H1 (cell line): ENCODE measurements around the gene CSNK1G2. TPM values are rescaled to one million over a fixed set of nuclear protein-coding genes. Genes with fewer than 3 reads are reported as not detected.

Experiments
- CTCF ChIA-PET: fragments of 300-600 bp; sonication (Branson Sonifier 250); formaldehyde crosslinking; loops from one replicate; lab custom pipeline; 2021; ENCODE audit not compliant: partially characterized antibody; lab: Charles Lee
- POLR2A ChIA-PET: fragments of 300-600 bp; sonication (Branson Sonifier 250); formaldehyde crosslinking; loops from one replicate; lab custom pipeline; 2021; ENCODE audit warnings: inconsistent platforms; ENCODE audit not compliant: partially characterized antibody; lab: Charles Lee
- DNase-seq, 2 experiments: peaks; one replicate each; pipeline versions ENCODE4 v3.0.0 to v3.0.0-alpha.2; 2010 to 2022; ENCODE audit warnings: low spot score in 2 of 2, low read depth in 1 of 2, mixed read lengths in 1 of 2
- FAIRE-seq: peaks from 2 replicates; lab custom pipeline; 2011; peaks lifted over from hg19 to GRCh38; lab: Jason Lieb, UNC
- H2AFZ ChIP-seq: 2 replicates; pipeline ENCODE4 v1.8.1; 2012; ENCODE audit warnings: low read length, inconsistent platforms
- H2AK5ac ChIP-seq: 2 replicates; pipeline ENCODE4 v1.6.1; 2013; ENCODE audit warnings: low read depth, low read length
- H2BK120ac ChIP-seq: replicated peaks from 2 replicates; pipeline ENCODE3; 2013; ENCODE audit warnings: low read depth, low read length, inconsistent platforms
- H2BK12ac ChIP-seq: 2 replicates; pipeline ENCODE4 v1.6.1; 2013; ENCODE audit warnings: low read depth, low read length
- H2BK15ac ChIP-seq: 2 replicates; pipeline ENCODE4 v1.6.1; 2013; ENCODE audit warnings: low read length
- H2BK20ac ChIP-seq: 2 replicates; pipeline ENCODE4 v1.6.1; 2013; ENCODE audit warnings: low read length
- H2BK5ac ChIP-seq: 2 replicates; pipeline ENCODE4 v1.6.1; 2013; ENCODE audit warnings: low read depth, low read length
- H3K14ac ChIP-seq: 2 replicates; pipeline ENCODE4 v1.6.1; 2013; ENCODE audit warnings: inconsistent platforms; ENCODE audit not compliant: insufficient read length
- H3K18ac ChIP-seq: 2 replicates; pipeline ENCODE4 v1.6.1; 2013; ENCODE audit warnings: low read length; ENCODE audit errors: extremely low read depth
- H3K23ac ChIP-seq: 2 replicates; pipeline ENCODE4 v1.6.1; 2013; ENCODE audit warnings: inconsistent platforms; ENCODE audit not compliant: insufficient read length
- H3K23me2 ChIP-seq: 2 replicates; pipeline ENCODE4 v1.6.1; 2013; ENCODE audit warnings: low read depth, low read length
- H3K27ac ChIP-seq: 2 replicates; pipeline ENCODE4 v1.6.1; 2011; ENCODE audit warnings: low read depth, low read length, inconsistent platforms
- H3K27me3 ChIP-seq, 4 experiments: replicated peaks in 1 of 4; 1 replicate in 1 of 4; 2 replicates in 3 of 4; pipeline versions ENCODE4 v1.6.1 to v1.8.1; 2011 to 2013; ENCODE audit warnings: low read length in 3 of 4, mild to moderate bottlenecking in 3 of 4, inconsistent platforms in 2 of 4, mixed read lengths in 2 of 4, moderate library complexity in 1 of 4; ENCODE audit not compliant: control insufficient read depth in 3 of 4, insufficient read depth in 3 of 4; ENCODE audit errors: extremely low read depth in 1 of 4
- H3K36me3 ChIP-seq, 4 experiments: 2 replicates each; pipeline versions ENCODE4 v1.6.1 to v1.8.1; 2011 to 2013; ENCODE audit warnings: mild to moderate bottlenecking in 4 of 4, low read length in 3 of 4, moderate library complexity in 2 of 4, control low read depth in 1 of 4, inconsistent platforms in 1 of 4; ENCODE audit not compliant: insufficient read depth in 4 of 4, control insufficient read depth in 2 of 4
- H3K4ac ChIP-seq: replicated peaks from 2 replicates; pipeline ENCODE3; 2013; ENCODE audit warnings: low read length, low read depth, mixed read lengths, inconsistent platforms; ENCODE audit not compliant: insufficient read length
- H3K4me1 ChIP-seq, 4 experiments: replicated peaks in 1 of 4; 1 replicate in 1 of 4; 2 replicates in 3 of 4; pipeline versions ENCODE4 v1.6.1 to v1.8.1; 2011 to 2013; ENCODE audit warnings: low read length in 3 of 4, inconsistent platforms in 2 of 4, mixed read lengths in 1 of 4; ENCODE audit not compliant: insufficient read depth in 4 of 4, control insufficient read depth in 3 of 4
- H3K4me2 ChIP-seq, 2 experiments: 2 replicates each; pipeline versions ENCODE4 v1.6.1 to v1.8.1; 2011 to 2013; ENCODE audit warnings: low read depth in 2 of 2, low read length in 2 of 2, control low read depth in 1 of 2, inconsistent platforms in 1 of 2, mild to moderate bottlenecking in 1 of 2; ENCODE audit not compliant: insufficient read depth in 1 of 2
- H3K4me3 ChIP-seq, 4 experiments: fragments of 200-600, 300-600 bp in 1 of 4; sonication (generic), shearing (Covaris generic), sonication (Bioruptor Twin) in 1 of 4; 2 replicates each; pipeline versions ENCODE4 v1.5.1 to v1.8.1; 2011 to 2016; ENCODE audit warnings: low read length in 4 of 4, low read depth in 3 of 4, control low read depth in 2 of 4, inconsistent platforms in 2 of 4, mild to moderate bottlenecking in 2 of 4, mixed read lengths in 1 of 4, moderate library complexity in 1 of 4; ENCODE audit not compliant: insufficient read depth in 2 of 4; ENCODE audit errors: extremely low read depth in 1 of 4
- H3K56ac ChIP-seq: replicated peaks from 2 replicates; pipeline ENCODE3; 2013; ENCODE audit warnings: low read depth, mild to moderate bottlenecking, mixed read lengths, low read length, inconsistent platforms; ENCODE audit not compliant: insufficient read length
- H3K79me1 ChIP-seq: 2 replicates; pipeline ENCODE4 v1.6.1; 2013; ENCODE audit warnings: low read depth, low read length, control low read depth
- H3K79me2 ChIP-seq, 2 experiments: 2 replicates each; pipeline versions ENCODE4 v1.6.1 to v1.8.1; 2012 to 2013; ENCODE audit warnings: low read length in 2 of 2, mild to moderate bottlenecking in 2 of 2, inconsistent platforms in 1 of 2; ENCODE audit not compliant: insufficient read depth in 2 of 2, control insufficient read depth in 1 of 2
- H3K9ac ChIP-seq, 4 experiments: replicated peaks in 1 of 4; 1 replicate in 1 of 4; 2 replicates in 3 of 4; pipeline versions ENCODE4 v1.6.1 to v1.8.1; 2011 to 2013; ENCODE audit warnings: low read depth in 3 of 4, low read length in 3 of 4, control low read depth in 2 of 4, mild to moderate bottlenecking in 2 of 4, moderate library complexity in 2 of 4, inconsistent platforms in 1 of 4; ENCODE audit errors: extremely low read depth in 1 of 4
- H3K9me3 ChIP-seq, 2 experiments: 2 replicates each; pipeline versions ENCODE4 v1.6.1 to v1.8.1; 2012 to 2013; ENCODE audit warnings: mild to moderate bottlenecking in 2 of 2, moderate library complexity in 2 of 2, control low read depth in 1 of 2, inconsistent platforms in 1 of 2, low read depth in 1 of 2, low read length in 1 of 2, mixed read lengths in 1 of 2; ENCODE audit not compliant: insufficient read depth in 2 of 2
- H4K20me1 ChIP-seq, 2 experiments: replicated peaks in 1 of 2; 2 replicates each; pipeline versions ENCODE3 to v1.8.1; 2011 to 2013; ENCODE audit warnings: inconsistent platforms in 2 of 2, low read length in 2 of 2, mild to moderate bottlenecking in 1 of 2; ENCODE audit not compliant: insufficient read depth in 2 of 2, control insufficient read depth in 1 of 2
- H4K5ac ChIP-seq: 2 replicates; pipeline ENCODE4 v1.6.1; 2013; ENCODE audit warnings: low read length, low read depth, mixed read lengths, inconsistent platforms; ENCODE audit not compliant: insufficient read length
- H4K8ac ChIP-seq: 2 replicates; pipeline ENCODE4 v1.8.0; 2013; ENCODE audit warnings: mild to moderate bottlenecking, moderate library complexity, low read length, inconsistent platforms; ENCODE audit not compliant: insufficient read depth; ENCODE audit errors: extremely low read depth
- H4K91ac ChIP-seq: replicated peaks from 2 replicates; pipeline ENCODE3; 2013; ENCODE audit warnings: low read length, mixed read lengths, inconsistent platforms; ENCODE audit not compliant: insufficient read length
- CHD1 ChIP-seq: IDR thresholded peaks from 2 replicates; pipeline ENCODE4 v1.6.1; 2012; ENCODE audit warnings: low read depth, low read length, improper control_type of control experiment
- KDM1A ChIP-seq: fragments of 200-600, 300-600 bp; sonication (generic); IDR thresholded peaks from 2 replicates; pipeline ENCODE4 v1.7.1; 2016; ENCODE audit warnings: mild to moderate bottlenecking, low read length, borderline replicate concordance
- RAD21 ChIP-seq, 2 experiments: IDR thresholded peaks in 1 of 2; conservative IDR thresholded peaks in 1 of 2; 2 replicates each; pipeline ENCODE4 v1.6.1; 2011; ENCODE audit warnings: low read depth in 2 of 2, low read length in 2 of 2, improper control_type of control experiment in 1 of 2, inconsistent platforms in 1 of 2, mild to moderate bottlenecking in 1 of 2, moderate library complexity in 1 of 2
- SIX5 ChIP-seq: IDR thresholded peaks from 2 replicates; pipeline ENCODE4 v1.6.1; 2011; ENCODE audit warnings: mild to moderate bottlenecking, low read depth, low read length
- SP4 ChIP-seq: IDR thresholded peaks from 2 replicates; pipeline ENCODE4 v1.6.1; 2012; ENCODE audit warnings: low read length, inconsistent platforms
- SUZ12 ChIP-seq: fragments of 200-600 bp; sonication (generic); IDR thresholded peaks from 2 replicates; pipeline ENCODE4 v1.6.1; 2012; ENCODE audit warnings: mild to moderate bottlenecking, inconsistent platforms, low read length, moderate library complexity, mixed read lengths
- ZNF274 ChIP-seq: IDR thresholded peaks from 2 replicates; pipeline ENCODE4 v1.7.0; 2012; ENCODE audit warnings: low read length, borderline replicate concordance; ENCODE audit errors: extremely low read depth
- WGBS, 2 experiments: shearing (Covaris generic) in 1 of 2; methylation state at CpG; one replicate each; pipeline versions ENCODE4 v1.1.6 to v1.1.7; 2013 to 2015; ENCODE audit warnings: low lambda C conversion rate in 2 of 2, mixed read lengths in 2 of 2, inconsistent platforms in 1 of 2, low coverage in 1 of 2, missing lambda C conversion rate in 1 of 2; ENCODE audit not compliant: insufficient replicate concordance in 2 of 2, insufficient coverage in 1 of 2, insufficient read length in 1 of 2; ENCODE audit errors: extremely low coverage in 1 of 2, missing lambda C conversion rate in 1 of 2; 5-methylcytosine and 5-hydroxymethylcytosine counted together
- polyA plus RNA-seq, 7 experiments: library from polyadenylated mRNA; depleted of rRNA in 3 of 7; stranded (reverse) in 5 of 7; unstranded in 2 of 7; fragments of >200 nt in 5 of 7; fragments of 200-250 nt in 2 of 7; gene quantifications; 1 replicate in 5 of 7; 2 replicates in 1 of 7; 4 replicates in 1 of 7; pipeline versions ENCODE4 v1.2.1 to v1.2.3, GENCODE V29; 2011 to 2013; ENCODE audit warnings: missing spikeins in 2 of 7, mixed read lengths in 2 of 7
- total RNA-seq: library from RNA; stranded (reverse); fragmentation: NEBNext Ultra II Directional; extraction: Animal tissue kit (Norgen Biotek cat#: 25700); gene quantifications from 2 replicates; pipeline ENCODE4 v1.2.1, GENCODE V29; 2021

The CSNK1G2 gene
- total and polyA plus RNA-seq, 2 of the 8 experiments (the other 6 are each of a cell fraction or from before 2014, with no cell fraction given): 99.5 to 130 TPM

DNA sequence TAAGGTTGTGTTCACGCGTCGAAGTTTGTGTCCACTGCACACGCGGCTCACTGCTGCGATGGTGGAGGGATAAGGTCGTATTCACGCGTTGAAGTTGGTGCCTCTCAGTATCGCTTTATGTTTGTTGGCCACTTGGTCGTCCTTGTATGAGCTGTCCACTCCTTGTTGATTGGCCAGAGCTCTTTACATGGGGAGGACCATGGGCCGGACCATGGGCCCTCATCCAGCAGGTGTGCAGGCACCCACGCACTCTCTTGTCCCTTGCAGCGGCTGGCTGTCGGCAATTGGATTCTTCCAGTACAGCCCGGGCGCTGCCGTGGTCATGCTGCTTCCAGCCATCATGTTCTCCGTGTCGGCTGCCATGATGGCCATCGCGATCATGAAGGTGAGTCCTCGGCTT, 18.2 kb upstream of the CSNK1G2 start:
- no peak overlapping the region for H2AFZ ChIP-seq
- H2BK120ac ChIP-seq: no peak overlapping the region
- no peak overlapping the region for H2BK5ac ChIP-seq
- no peak for DNase-seq
- no peak overlapping the region for H3K4ac ChIP-seq
- no peak overlapping the region for H2BK20ac ChIP-seq
- no peak overlapping the region for H4K8ac ChIP-seq
- H3K27me3 ChIP-seq: no peaks in the 10 kb centered on the region; a peak in 1 of 7 replicates
- no peak overlapping the region for H3K14ac ChIP-seq
- H3K23ac ChIP-seq: no peak overlapping the region
- no peaks in the 10 kb centered on the region for H3K79me2 ChIP-seq
- H4K20me1 ChIP-seq: peaks cover 3 to 6% of the 10 kb centered on the region in 2 experiments
- no peak overlapping the region for H3K4me3 ChIP-seq
- no peak overlapping the region for H2AK5ac ChIP-seq
- 93% methylated on average over 23 of the region's 23 CpGs; no CpG with 5 or more reads in 1 of the 2 experiments for whole genome bisulfite sequencing, 2 experiments
- H3K56ac ChIP-seq: no peak overlapping the region
- no peak overlapping the region for H3K4me2 ChIP-seq
- no peaks in the 10 kb centered on the region for H3K23me2 ChIP-seq
- no peaks in the 10 kb centered on the region for H3K9me3 ChIP-seq
- no peak overlapping the region for H2BK15ac ChIP-seq
- peaks cover 9 to 46% (median 26%) of the 10 kb centered on the region in 4 experiments; a peak in 7 of 8 replicates for H3K36me3 ChIP-seq
- peaks cover 0 to 3% (median 0%) of the 10 kb centered on the region in 4 experiments; a peak in 1 of 7 replicates for H3K4me1 ChIP-seq
- H2BK12ac ChIP-seq: no peak overlapping the region
- CTCF ChIA-PET: interaction anchor here (1.3 to 6.5 kb wide), 4 partner anchors 10 to 25 kb away, joined by 3 to 39 read pairs (median 5); no protein-coding TSS in a partner anchor
- no peak for FAIRE-seq
- no peak for TF ChIP-seq SUZ12
- TF ChIP-seq SIX5: no peak
- TF ChIP-seq ZNF274: no peak
- no peak for TF ChIP-seq RAD21 (IDR thresholded peaks at IDR 0.05 in 1 of 2, conservative IDR thresholded peaks at IDR 0.05 in 1 of 2; ENCODE audit: low read depth in 2 of 2, low read length in 2 of 2)
- TF ChIP-seq SP4: no peak
- TF ChIP-seq CHD1: no peak
- peak; percentile 74; the same call in 1 of the 2 replicates for TF ChIP-seq KDM1A
- TF ChIP-seq, all 59 proteins: peak for 1
- H4K5ac ChIP-seq: no peak overlapping the region
- POLR2A ChIA-PET: interaction anchor here (2.6 kb wide), 1 partner anchor 10 kb away, joined by 12 read pairs; no protein-coding TSS in a partner anchor
- H3K27ac ChIP-seq: no peak overlapping the region
- no peak overlapping the region for H3K9ac ChIP-seq
- peaks cover 3% of the 10 kb centered on the region for H3K79me1 ChIP-seq
- H3K18ac ChIP-seq: no peak overlapping the region
- H4K91ac ChIP-seq: no peak overlapping the region
